Stomach smooth muscle (tissue), 2 donors: Measurements from ENCODE around the gene FERMT2.

Source experiments
- H3K27ac ChIP-seq: one replicate; pipeline ENCODE4 v1.7.0; 2013; ENCODE audit warnings: mild to moderate bottlenecking, low read length, inconsistent platforms
- H3K27me3 ChIP-seq, 2 donors: one replicate each; pipeline ENCODE4 v1.7.0; 2013; ENCODE audit warnings: low read length in 2 of 2; ENCODE audit not compliant: insufficient read depth in 2 of 2, control insufficient read depth in 1 of 2
- H3K36me3 ChIP-seq, 2 donors: one replicate each; pipeline ENCODE4 v1.7.0; 2013; ENCODE audit warnings: low read length in 2 of 2; ENCODE audit not compliant: control insufficient read depth in 2 of 2, insufficient read depth in 2 of 2
- H3K4me1 ChIP-seq: one replicate; pipeline ENCODE4 v1.7.0; 2013; ENCODE audit warnings: low read length; ENCODE audit not compliant: control insufficient read depth, insufficient read depth
- H3K4me3 ChIP-seq, 2 donors: one replicate each; pipeline ENCODE4 v1.7.0; 2013; ENCODE audit warnings: low read length in 2 of 2
- H3K9ac ChIP-seq, 2 donors: one replicate each; pipeline ENCODE4 v1.7.0; 2013; ENCODE audit warnings: low read length in 2 of 2, mild to moderate bottlenecking in 1 of 2
- H3K9me3 ChIP-seq, 2 donors: one replicate each; pipeline ENCODE4 v1.7.0; 2013; ENCODE audit warnings: low read length in 2 of 2; ENCODE audit not compliant: control insufficient read depth in 2 of 2
- donor health status: healthy.
- donor health status: Pancreatic carcinoma.

The FERMT2 gene

GRCh38 chr14:52833891-52834290 lies 117.0 kb downstream of the FERMT2 start:
- Histone ChIP-seq H3K9ac (no peak overlapping the region), H3K4me3 (no peak overlapping the region), H3K9me3 (no peaks in the 10 kb centered on the region), H3K36me3 (no peaks in the 10 kb centered on the region), H3K27ac (no peak overlapping the region), H3K4me1 (no peaks in the 10 kb centered on the region), H3K27me3 (no peaks in the 10 kb centered on the region)

GRCh38 chr14:52829527-52830185 lies 121.2 kb downstream of the FERMT2 start:
- H3K9me3 ChIP-seq = no peaks in the 10 kb centered on the region
- no peaks in the 10 kb centered on the region for H3K4me1 ChIP-seq
- no peaks in the 10 kb centered on the region for H3K27me3 ChIP-seq
- H3K36me3 ChIP-seq = no peaks in the 10 kb centered on the region
- no peak overlapping the region for H3K27ac ChIP-seq
- H3K9ac ChIP-seq = no peak overlapping the region
- H3K4me3 ChIP-seq = no peak overlapping the region

GRCh38 chr14:52827426-52827825 lies 123.4 kb downstream of the FERMT2 start:
- Histone ChIP-seq H3K27me3 (no peaks in the 10 kb centered on the region), H3K9me3 (no peaks in the 10 kb centered on the region), H3K9ac (no peak overlapping the region), H3K4me3 (no peak overlapping the region), H3K27ac (no peak overlapping the region), H3K36me3 (no peaks in the 10 kb centered on the region), H3K4me1 (no peaks in the 10 kb centered on the region)

- H3K4me3 ChIP-seq = no peak overlapping the region
- no peak overlapping the region for H3K9ac ChIP-seq
- H3K27ac ChIP-seq = no peak overlapping the region
- H3K27me3 ChIP-seq = no peaks in the 10 kb centered on the region
- H3K36me3 ChIP-seq = no peaks in the 10 kb centered on the region
- H3K4me1 ChIP-seq = no peaks in the 10 kb centered on the region
- no peaks in the 10 kb centered on the region for H3K9me3 ChIP-seq
These were observed 125.8 kb downstream of the FERMT2 start for GRCh38 chr14:52825085-52825484.

- Histone ChIP-seq H3K4me1 (no peaks in the 10 kb centered on the region), H3K27me3 (no peaks in the 10 kb centered on the region), H3K9ac (no peak overlapping the region), H3K36me3 (no peaks in the 10 kb centered on the region), H3K4me3 (no peak overlapping the region), H3K9me3 (no peaks in the 10 kb centered on the region), H3K27ac (no peak overlapping the region)
These were observed 126.4 kb downstream of the FERMT2 start for GRCh38 chr14:52824462-52824861.

- Histone ChIP-seq H3K4me3 (no peak overlapping the region), H3K27me3 (no peaks in the 10 kb centered on the region), H3K9me3 (no peaks in the 10 kb centered on the region), H3K27ac (no peak overlapping the region), H3K4me1 (no peaks in the 10 kb centered on the region), H3K9ac (no peak overlapping the region), H3K36me3 (no peaks in the 10 kb centered on the region)
These were observed 129.0 kb downstream of the FERMT2 start for GRCh38 chr14:52821805-52822250.

GRCh38 chr14:52808101-52808500 lies 142.7 kb downstream of the FERMT2 start:
- no peak overlapping the region for H3K9ac ChIP-seq
- no peaks in the 10 kb centered on the region for H3K9me3 ChIP-seq
- no peak overlapping the region for H3K27ac ChIP-seq
- no peaks in the 10 kb centered on the region for H3K27me3 ChIP-seq
- H3K4me3 ChIP-seq = no peak overlapping the region
- no peaks in the 10 kb centered on the region for H3K4me1 ChIP-seq
- no peaks in the 10 kb centered on the region for H3K36me3 ChIP-seq
